ENCODE data around the gene TCTA.

TCTA gene

GRCh38 chr3:49416867-49417266 lies 4.6 kb downstream of the TCTA start:
- TF ChIP-seq, protein P1, sequence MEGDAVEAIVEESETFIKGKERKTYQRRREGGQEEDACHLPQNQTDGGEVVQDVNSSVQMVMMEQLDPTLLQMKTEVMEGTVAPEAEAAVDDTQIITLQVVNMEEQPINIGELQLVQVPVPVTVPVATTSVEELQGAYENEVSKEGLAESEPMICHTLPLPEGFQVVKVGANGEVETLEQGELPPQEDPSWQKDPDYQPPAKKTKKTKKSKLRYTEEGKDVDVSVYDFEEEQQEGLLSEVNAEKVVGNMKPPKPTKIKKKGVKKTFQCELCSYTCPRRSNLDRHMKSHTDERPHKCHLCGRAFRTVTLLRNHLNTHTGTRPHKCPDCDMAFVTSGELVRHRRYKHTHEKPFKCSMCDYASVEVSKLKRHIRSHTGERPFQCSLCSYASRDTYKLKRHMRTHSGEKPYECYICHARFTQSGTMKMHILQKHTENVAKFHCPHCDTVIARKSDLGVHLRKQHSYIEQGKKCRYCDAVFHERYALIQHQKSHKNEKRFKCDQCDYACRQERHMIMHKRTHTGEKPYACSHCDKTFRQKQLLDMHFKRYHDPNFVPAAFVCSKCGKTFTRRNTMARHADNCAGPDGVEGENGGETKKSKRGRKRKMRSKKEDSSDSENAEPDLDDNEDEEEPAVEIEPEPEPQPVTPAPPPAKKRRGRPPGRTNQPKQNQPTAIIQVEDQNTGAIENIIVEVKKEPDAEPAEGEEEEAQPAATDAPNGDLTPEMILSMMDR (conservative IDR thresholded peaks at IDR 0.05; ENCODE audit: low read depth, low read length) = no peak
- H3K4me3 ChIP-seq (ENCODE audit: low read depth, low read length) = no peak overlapping the region
- no peak for DNase-seq (ENCODE audit: low read depth)

DNA sequence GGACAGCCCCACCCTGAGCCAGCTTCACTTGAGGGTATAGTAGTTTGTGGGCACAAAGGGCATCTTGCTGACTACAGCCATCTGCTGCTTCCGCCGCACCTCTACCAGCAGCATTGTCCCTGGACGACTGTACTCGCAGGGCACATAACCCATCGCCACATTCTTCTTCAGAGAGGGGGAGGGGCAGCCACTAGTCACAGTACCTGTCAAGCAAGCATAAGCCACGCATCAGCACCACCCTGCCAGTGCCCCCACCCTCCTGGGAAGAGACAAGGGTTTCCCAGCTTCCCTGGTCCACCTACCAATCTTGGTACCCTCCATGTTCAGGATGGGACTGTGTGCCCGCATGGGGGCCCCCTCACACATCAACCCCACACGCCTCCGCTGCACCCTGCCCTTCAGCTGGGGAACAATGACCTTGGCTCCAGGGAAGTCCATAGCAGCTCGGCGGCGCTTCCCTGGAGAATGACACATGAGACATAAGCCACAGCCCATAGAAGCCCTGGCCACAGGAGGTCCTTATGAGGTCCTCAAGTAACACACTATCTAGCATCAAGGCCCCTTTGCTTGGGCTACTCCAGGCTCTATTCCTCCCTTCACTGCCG lies 5.4 kb downstream of the TCTA start:
- H3K4me3 ChIP-seq (ENCODE audit: low read depth, low read length) = no peak overlapping the region
- no peak for DNase-seq (ENCODE audit: low read depth)
- TF ChIP-seq, protein P1 (conservative IDR thresholded peaks at IDR 0.05; ENCODE audit: low read depth, low read length) = no peak

- TF ChIP-seq, protein P1 (conservative IDR thresholded peaks at IDR 0.05; ENCODE audit: low read depth, low read length) = no peak
- no peak for DNase-seq (ENCODE audit: low read depth)
- H3K4me3 ChIP-seq (ENCODE audit: low read depth, low read length) = peak overlapping the region; percentile 37
Observed at GRCh38 chr3:49421890-49422378, 9.7 kb downstream of the TCTA start.

DNA sequence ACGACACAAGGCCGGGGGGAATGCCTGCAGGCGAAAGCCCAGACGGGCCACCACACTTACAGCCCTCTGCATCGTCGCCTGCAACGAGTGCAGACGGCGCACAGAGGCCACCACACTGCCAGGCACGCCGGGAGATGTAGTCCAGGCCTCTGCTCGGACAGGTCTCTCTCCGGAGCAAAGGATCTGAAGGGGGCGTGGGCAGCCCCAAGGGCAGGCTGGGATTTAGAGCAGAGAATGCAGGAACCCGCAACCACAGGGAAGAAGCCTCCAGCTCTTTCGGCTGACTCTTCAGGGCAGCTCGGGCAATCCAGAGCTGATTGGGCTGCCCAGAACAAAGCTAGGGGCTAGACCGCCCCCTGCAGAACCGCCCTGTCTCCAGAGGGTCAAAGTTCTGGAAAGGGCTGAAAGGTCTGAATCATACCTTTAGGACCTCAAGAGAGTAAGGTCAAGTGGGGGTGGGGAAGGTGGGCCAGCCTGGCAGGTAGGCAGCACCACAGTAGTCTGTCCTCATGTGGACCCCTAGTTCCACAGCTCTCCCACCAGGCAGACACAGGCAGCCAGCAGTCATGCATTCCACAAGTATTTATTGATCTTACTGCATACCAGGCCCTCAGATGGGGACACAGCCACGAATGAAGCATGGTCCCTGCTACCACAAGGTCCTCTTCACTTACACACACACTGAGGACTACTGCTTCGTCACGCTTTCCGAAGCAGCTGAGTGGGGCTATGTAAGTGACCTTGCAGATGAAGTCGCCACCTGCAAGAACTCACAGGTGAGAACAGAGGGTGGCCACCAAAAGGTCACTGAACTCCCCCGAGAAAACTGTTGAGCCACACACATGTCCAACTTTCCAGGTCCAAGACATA lies 10.4 kb downstream of the TCTA start, which contains the start of gene AMT:
Gene AMT, minus strand, starts transcription at position 95 of the 870 bp plus-strand sequence. Its CDS starts 23 bp downstream, at position 72.
- TF ChIP-seq, protein P1 (conservative IDR thresholded peaks at IDR 0.05; ENCODE audit: low read depth, low read length) = peak; percentile 5
- peak within 1 kb of the TSS; percentile 37 for H3K4me3 ChIP-seq (ENCODE audit: low read depth, low read length)
- peak; percentile 47 for DNase-seq (ENCODE audit: low read depth)

DNA sequence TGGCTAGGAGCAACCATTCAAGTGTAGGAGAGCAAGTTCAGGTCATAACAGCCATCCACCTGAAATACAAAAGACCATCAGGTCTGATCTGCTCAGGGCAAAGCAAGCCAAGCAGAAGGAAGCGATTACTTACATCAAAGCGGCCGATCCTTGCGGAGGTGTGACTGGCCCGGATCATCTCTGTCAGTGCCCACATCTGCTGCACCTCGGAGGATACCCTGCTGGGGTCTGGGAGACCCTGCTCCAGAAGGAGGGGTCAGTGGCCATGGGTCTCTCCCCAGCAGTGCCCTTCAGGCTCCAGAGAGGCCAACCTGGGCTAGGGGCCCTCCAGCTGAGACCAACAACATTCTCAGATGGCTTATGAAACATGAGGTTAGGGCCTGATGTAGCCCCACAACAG lies 12.6 kb downstream of the TCTA start:
- DNase-seq (ENCODE audit: low read depth) = no peak
- no peak overlapping the region for H3K4me3 ChIP-seq (ENCODE audit: low read depth, low read length)
- TF ChIP-seq, protein P1 (conservative IDR thresholded peaks at IDR 0.05; ENCODE audit: low read depth, low read length) = no peak

- TF ChIP-seq, protein P1 (conservative IDR thresholded peaks at IDR 0.05; ENCODE audit: low read depth, low read length) = no peak
- DNase-seq (ENCODE audit: low read depth) = no peak
- no peak overlapping the region for H3K4me3 ChIP-seq (ENCODE audit: low read depth, low read length)
Observed at GRCh38 chr3:49427586-49427985, 15.4 kb downstream of the TCTA start.

Data from choroid plexus epithelial cell (primary cell).